ENCODE data around the gene TCOF1. TPM values are rescaled to one million over a fixed set of nuclear protein-coding genes. Genes with fewer than 3 reads are reported as not detected.

The TCOF1 gene
- total RNA-seq, 1 experiment from 2014 or later: 75.3 TPM

GRCh38 chr5:150329038-150329437 is 28.5 kb upstream of the TCOF1 start:
- intact Hi-C loops (cut with micrococcal nuclease; ENCODE audit: unreplicated experiment): no loop called here
- TF ChIP-seq, protein P1, sequence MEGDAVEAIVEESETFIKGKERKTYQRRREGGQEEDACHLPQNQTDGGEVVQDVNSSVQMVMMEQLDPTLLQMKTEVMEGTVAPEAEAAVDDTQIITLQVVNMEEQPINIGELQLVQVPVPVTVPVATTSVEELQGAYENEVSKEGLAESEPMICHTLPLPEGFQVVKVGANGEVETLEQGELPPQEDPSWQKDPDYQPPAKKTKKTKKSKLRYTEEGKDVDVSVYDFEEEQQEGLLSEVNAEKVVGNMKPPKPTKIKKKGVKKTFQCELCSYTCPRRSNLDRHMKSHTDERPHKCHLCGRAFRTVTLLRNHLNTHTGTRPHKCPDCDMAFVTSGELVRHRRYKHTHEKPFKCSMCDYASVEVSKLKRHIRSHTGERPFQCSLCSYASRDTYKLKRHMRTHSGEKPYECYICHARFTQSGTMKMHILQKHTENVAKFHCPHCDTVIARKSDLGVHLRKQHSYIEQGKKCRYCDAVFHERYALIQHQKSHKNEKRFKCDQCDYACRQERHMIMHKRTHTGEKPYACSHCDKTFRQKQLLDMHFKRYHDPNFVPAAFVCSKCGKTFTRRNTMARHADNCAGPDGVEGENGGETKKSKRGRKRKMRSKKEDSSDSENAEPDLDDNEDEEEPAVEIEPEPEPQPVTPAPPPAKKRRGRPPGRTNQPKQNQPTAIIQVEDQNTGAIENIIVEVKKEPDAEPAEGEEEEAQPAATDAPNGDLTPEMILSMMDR (conservative IDR thresholded peaks at IDR 0.05): no peak
- TF ChIP-seq EZH2 (IDR thresholded peaks at IDR 0.05; ENCODE audit: low read depth): no peak
- H3K27me3 ChIP-seq (ENCODE audit: insufficient read depth, low read depth): no peaks in the 10 kb centered on the region
- BruUV-seq (replicated peaks): no TSS peak
- DNase-seq: no peak
- no peaks in the 10 kb centered on the region for H3K36me3 ChIP-seq (ENCODE audit: low read depth)
- no peak overlapping the region for H3K4me3 ChIP-seq
- H3F3A ChIP-seq (ENCODE audit: insufficient read depth, low read depth): no peaks in the 10 kb centered on the region
- no peak overlapping the region for H2AFZ ChIP-seq
- no peaks in the 10 kb centered on the region for H3K9me2 ChIP-seq (ENCODE audit: insufficient read depth)
- no peak overlapping the region for H3K4me2 ChIP-seq
- H3K9me3 ChIP-seq (ENCODE audit: insufficient read depth, low read depth): no peaks in the 10 kb centered on the region
- ChIA-PET POLR2A (ENCODE audit: unreplicated experiment) (no interaction called here), CTCF (no interaction called here)
- H3K4me1 ChIP-seq (replicated peaks; ENCODE audit: insufficient read depth): no peaks in the 10 kb centered on the region
- H3K27ac ChIP-seq: no peak overlapping the region
- H4K20me1 ChIP-seq (ENCODE audit: insufficient read depth): no peaks in the 10 kb centered on the region
- H3K79me2 ChIP-seq (ENCODE audit: low read depth): no peaks in the 10 kb centered on the region

DNA sequence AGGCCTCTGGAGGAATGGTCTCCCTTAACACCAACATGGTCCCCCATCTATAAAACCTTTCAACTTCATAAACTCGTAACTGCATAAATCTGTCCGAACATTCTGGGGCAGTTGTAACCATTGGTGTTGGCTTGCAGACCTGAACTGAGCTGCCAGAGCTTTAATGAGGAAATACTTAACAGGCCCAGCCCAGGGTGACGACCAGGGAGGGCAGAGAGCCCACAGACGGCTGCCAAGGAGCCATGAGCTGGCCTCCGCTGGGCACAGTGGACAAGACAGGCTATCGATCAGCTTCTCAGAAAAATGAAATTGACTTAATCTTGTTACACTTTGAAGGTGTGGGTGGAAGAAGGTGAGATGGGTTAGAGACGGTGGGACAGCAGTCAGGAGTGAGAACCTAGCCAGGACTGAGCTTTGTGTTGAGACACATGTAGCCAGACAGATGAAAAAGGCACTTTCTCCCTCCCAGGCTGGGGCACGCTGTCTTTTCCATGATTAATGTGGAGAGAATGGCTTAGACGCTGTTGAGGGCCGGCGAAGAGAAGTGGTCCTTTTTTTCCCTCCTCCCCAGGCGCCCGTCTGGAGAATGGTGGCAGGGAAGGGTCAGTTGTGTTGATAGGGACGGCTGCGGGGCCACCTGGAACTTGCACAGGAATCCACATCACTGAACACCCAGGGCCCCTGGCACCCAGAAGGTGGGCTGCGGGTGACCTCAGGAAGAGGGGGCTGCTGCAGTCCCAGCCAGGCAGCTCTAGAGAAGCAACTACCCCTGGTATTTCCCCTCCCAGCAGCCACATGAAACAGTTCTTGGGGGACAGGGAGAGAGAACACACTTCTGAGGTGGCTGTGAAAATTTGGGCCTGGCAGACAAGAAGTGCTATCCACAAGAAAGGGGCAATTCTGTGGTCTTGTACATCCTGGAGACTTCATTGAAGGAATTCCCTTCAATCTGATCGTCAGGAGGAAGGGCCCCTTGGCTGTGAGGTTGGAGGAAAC is 27.3 kb upstream of the TCOF1 start:
- H3K9me2 ChIP-seq (ENCODE audit: insufficient read depth): no peaks in the 10 kb centered on the region
- POLR2A ChIA-PET (ENCODE audit: unreplicated experiment): no interaction called here
- H3K27ac ChIP-seq: no peak overlapping the region
- no TSS peak for BruUV-seq (replicated peaks)
- H4K20me1 ChIP-seq (ENCODE audit: insufficient read depth): no peaks in the 10 kb centered on the region
- H3K4me1 ChIP-seq (replicated peaks; ENCODE audit: insufficient read depth): no peaks in the 10 kb centered on the region
- no peaks in the 10 kb centered on the region for H3K36me3 ChIP-seq (ENCODE audit: low read depth)
- no peak for DNase-seq
- intact Hi-C loops (cut with micrococcal nuclease; ENCODE audit: unreplicated experiment): no loop called here
- H3K27me3 ChIP-seq (ENCODE audit: insufficient read depth, low read depth): no peaks in the 10 kb centered on the region
- no peaks in the 10 kb centered on the region for H3K9me3 ChIP-seq (ENCODE audit: insufficient read depth, low read depth)
- TF ChIP-seq EZH2 (IDR thresholded peaks at IDR 0.05; ENCODE audit: low read depth): no peak
- TF ChIP-seq, protein P1 (conservative IDR thresholded peaks at IDR 0.05): no peak
- no peak overlapping the region for H3K4me2 ChIP-seq
- no peaks in the 10 kb centered on the region for H3K79me2 ChIP-seq (ENCODE audit: low read depth)
- CTCF ChIA-PET: no interaction called here
- no peak overlapping the region for H2AFZ ChIP-seq
- H3K4me3 ChIP-seq: no peak overlapping the region
- H3F3A ChIP-seq (ENCODE audit: insufficient read depth, low read depth): no peaks in the 10 kb centered on the region

- Histone ChIP-seq H3K27me3 (ENCODE audit: insufficient read depth, low read depth) (no peaks in the 10 kb centered on the region), H3K79me2 (ENCODE audit: low read depth) (no peaks in the 10 kb centered on the region), H3K4me2 (no peak overlapping the region), H3K4me3 (no peak overlapping the region), H4K20me1 (ENCODE audit: insufficient read depth) (no peaks in the 10 kb centered on the region), H3K36me3 (ENCODE audit: low read depth) (no peaks in the 10 kb centered on the region), H2AFZ (no peak overlapping the region), H3F3A (ENCODE audit: insufficient read depth, low read depth) (no peaks in the 10 kb centered on the region), H3K9me2 (ENCODE audit: insufficient read depth) (no peaks in the 10 kb centered on the region), H3K9me3 (ENCODE audit: insufficient read depth, low read depth) (no peaks in the 10 kb centered on the region), H3K4me1 (replicated peaks; ENCODE audit: insufficient read depth) (no peaks in the 10 kb centered on the region), H3K27ac (no peak overlapping the region)
- ChIA-PET POLR2A (ENCODE audit: unreplicated experiment) (no interaction called here), CTCF (no interaction called here)
- no peak for TF ChIP-seq EZH2 (IDR thresholded peaks at IDR 0.05; ENCODE audit: low read depth)
- TF ChIP-seq, protein P1 (conservative IDR thresholded peaks at IDR 0.05): no peak
- intact Hi-C loops (cut with micrococcal nuclease; ENCODE audit: unreplicated experiment): no loop called here
- DNase-seq: no peak
- no TSS peak for BruUV-seq (replicated peaks)
Observed at GRCh38 chr5:150333400-150333799, 24.1 kb upstream of the TCOF1 start.

Data from PC-9 (cell line).